ENCODE data around the gene PNLIP.

Gene PNLIP

DNA sequence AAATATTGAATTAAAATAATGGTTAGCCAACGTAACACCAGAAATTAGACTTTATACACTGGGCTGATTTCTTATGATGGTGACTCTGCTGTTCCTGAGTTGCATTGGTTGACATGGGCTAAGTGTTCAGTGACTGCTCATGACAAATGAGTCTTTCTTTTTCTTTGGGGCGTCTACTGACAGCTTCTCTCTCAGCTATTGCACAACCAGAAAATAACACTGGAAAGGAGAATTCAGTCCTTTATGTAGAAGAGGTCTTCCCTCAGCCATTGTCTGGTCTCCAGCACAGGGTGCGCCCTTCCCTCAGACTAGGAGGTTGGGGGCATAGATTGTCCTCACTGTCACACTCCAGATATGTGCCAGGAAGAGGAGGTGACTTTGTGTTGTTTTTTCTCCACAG, 21.6 kb downstream of the PNLIP start:
- H3K4me3 ChIP-seq (ENCODE audit: low read depth, low read length): no peak overlapping the region
- TF ChIP-seq, protein P1, sequence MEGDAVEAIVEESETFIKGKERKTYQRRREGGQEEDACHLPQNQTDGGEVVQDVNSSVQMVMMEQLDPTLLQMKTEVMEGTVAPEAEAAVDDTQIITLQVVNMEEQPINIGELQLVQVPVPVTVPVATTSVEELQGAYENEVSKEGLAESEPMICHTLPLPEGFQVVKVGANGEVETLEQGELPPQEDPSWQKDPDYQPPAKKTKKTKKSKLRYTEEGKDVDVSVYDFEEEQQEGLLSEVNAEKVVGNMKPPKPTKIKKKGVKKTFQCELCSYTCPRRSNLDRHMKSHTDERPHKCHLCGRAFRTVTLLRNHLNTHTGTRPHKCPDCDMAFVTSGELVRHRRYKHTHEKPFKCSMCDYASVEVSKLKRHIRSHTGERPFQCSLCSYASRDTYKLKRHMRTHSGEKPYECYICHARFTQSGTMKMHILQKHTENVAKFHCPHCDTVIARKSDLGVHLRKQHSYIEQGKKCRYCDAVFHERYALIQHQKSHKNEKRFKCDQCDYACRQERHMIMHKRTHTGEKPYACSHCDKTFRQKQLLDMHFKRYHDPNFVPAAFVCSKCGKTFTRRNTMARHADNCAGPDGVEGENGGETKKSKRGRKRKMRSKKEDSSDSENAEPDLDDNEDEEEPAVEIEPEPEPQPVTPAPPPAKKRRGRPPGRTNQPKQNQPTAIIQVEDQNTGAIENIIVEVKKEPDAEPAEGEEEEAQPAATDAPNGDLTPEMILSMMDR (IDR thresholded peaks at IDR 0.05; ENCODE audit: low read depth, low read length): no peak

DNA sequence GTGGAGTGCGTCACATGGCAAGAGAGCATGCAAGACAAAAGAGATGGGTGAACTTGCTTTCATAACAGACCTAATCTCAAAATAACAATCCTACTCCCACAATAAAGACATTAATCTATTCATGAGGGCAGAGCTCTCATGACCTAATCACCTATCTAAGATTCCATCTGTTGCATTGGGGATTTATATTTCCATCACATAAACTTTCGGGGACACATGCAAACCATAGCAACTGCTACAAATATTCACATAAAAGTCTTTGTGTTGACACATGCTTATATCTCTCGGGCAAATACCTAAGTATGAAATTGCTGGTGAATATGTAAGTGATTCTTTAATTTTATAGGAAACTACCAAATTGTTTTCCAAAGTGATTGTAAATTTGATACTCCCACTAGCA, 29.1 kb downstream of the PNLIP start:
- TF ChIP-seq, protein P1 (IDR thresholded peaks at IDR 0.05; ENCODE audit: low read depth, low read length): no peak
- no peak overlapping the region for H3K4me3 ChIP-seq (ENCODE audit: low read depth, low read length)

DNA sequence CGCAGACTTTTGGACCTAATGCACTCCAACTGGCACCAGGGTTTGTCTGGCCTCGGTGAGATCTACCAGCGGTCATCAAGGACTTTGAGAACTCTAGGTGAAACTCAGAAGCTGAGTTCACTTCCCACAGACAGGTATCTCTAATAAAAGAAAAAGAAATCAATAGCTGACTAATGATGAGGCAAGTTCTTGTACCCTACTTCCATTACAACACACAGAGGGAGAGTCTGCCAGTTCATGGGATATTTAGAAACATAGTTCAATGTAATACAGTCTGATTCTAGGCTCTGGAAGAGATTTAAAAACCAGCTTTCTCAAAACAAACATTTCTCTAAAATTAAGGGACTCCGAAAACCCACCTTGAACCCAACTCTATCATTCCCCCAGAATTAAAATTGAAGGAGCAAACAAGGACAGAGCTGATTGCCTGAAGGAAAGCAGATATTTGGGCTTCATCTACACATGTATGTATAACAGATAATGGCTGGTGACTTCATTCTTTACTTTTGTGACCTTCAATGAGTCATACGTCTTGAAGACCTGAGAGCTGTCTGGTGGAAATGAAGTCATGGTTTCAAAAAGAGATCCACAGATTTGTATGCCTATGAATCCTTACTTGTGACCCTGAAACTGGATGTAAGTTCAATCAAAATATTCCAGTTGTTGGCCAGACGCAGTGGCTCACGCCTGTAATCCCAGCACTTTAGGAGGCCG, 42.3 kb downstream of the PNLIP start:
- no peak overlapping the region for H3K4me3 ChIP-seq (ENCODE audit: low read depth, low read length)
- TF ChIP-seq, protein P1 (IDR thresholded peaks at IDR 0.05; ENCODE audit: low read depth, low read length): no peak

DNA sequence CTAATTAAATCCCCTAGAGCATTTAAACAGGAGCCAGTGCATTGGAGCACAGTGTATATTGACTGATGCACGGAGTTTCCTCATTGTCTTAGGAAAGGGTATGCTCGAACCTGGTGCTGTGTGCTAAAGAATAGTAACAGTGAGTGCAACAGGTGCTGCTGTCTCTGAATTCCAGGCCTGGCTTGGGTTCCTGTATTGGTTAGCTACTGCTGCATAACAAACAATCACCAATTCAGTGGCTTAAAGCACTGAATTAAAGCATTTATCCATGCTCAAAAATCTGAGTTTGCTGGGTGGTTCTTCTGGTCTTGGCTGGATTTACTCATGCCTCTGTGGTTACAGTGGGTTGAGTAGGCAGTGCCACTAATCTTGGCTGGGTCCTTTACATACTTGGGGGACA, 43.3 kb downstream of the PNLIP start:
- TF ChIP-seq, protein P1 (IDR thresholded peaks at IDR 0.05; ENCODE audit: low read depth, low read length): no peak
- H3K4me3 ChIP-seq (ENCODE audit: low read depth, low read length): no peak overlapping the region

DNA sequence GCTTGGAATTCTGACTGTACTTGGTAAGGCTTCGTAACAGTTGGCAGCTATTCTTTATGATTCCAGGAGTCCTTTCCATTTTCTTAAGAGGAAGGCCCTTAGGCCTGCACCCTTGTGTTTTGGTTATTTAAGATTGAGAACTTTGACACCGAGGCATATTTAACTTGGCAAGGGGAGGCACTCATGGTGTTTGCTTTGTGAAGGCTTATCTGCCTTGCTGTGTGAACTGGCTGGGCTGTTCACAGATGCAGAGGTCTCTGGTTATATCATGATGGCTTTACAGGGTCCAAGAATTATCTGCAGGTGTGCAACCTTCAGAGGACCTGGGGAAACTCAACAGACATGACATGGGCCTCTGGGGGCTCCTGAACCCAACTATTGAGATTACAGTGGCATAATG, 44.2 kb downstream of the PNLIP start:
- TF ChIP-seq, protein P1 (IDR thresholded peaks at IDR 0.05; ENCODE audit: low read depth, low read length): no peak
- no peak overlapping the region for H3K4me3 ChIP-seq (ENCODE audit: low read depth, low read length)

DNA sequence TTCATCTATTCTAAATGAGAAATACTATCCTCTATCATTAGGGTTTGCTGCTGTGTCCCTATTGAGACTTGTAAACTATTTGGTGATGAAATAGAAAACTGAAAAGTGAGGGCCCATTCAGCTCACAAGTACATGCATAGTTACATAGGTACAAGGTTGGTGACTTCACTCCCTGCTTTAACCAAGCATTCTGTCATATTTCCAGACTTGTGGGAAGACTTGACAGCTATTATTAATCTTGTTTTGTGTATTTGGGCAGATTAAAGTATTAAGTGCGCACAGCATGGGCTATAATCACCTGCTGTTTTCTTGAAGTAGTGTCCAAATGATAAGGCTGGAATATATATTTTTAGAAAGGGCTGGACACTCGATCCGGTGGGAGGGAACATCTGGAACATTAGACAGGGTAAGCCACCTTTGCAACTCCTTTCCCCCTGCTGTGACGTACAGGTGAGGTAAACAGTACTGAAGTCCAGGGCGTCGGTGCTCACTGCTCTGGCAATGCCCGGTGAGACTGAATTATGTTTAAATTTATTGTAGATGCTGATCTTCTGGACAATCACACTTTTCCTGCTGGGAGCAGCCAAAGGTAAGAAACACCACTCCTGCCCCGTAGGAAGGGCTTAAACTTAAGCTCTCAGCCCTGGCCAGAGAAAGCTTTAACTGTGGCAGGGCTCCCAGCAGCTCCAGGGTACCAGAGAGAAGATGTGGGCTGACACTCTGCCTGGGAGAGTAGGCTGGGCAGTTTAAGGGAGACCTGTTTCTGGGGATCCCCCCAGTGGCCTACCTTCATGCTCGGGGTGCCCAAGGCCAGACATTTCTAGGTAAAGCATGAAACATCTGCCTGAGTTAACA, 45.1 kb downstream of the PNLIP start, which contains the start of gene PNLIPRP1:
PNLIPRP1 (plus strand) TSS at position 370 of the 855 bp plus-strand sequence; CDS start at position 541, 171 bp downstream.
- TF ChIP-seq, protein P1 (IDR thresholded peaks at IDR 0.05; ENCODE audit: low read depth, low read length): no peak

More for the DNA sequence above, 45.1 kb downstream of the PNLIP start, which contains the start of gene PNLIPRP1:
- no peak within 1 kb of the TSS for H3K4me3 ChIP-seq (ENCODE audit: low read depth, low read length)
